ENCODE data around the gene SNX20. TPM values are rescaled to one million over a fixed set of nuclear protein-coding genes. Genes with fewer than 3 reads are reported as not detected.

Gene SNX20
- total and polyA plus RNA-seq, 2 of the 13 experiments (the other 11 are each of a cell fraction or from before 2014, with no cell fraction given): not detected

DNA sequence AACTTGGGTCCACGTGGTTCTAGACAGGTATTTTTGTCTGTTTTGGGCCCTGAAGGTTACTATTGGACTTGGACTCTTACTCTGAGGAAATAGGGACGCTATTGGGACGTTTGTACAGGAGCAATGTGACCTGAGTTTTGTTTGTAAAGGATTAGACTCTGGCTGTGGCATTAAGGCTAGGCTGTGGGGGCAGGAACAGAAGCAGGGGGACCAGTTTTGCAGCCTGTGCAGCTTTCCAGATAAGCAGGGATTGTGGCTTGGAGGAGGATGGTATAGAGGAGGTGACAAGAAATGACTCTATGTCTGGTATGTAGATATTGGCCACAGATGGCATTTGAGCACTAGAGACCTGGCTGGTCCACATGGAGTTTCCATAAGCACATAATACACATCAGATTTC is 25.1 kb upstream of the SNX20 start:
- H3K27ac ChIP-seq (ENCODE audit: extremely low read length, insufficient read depth, low read length): no peak overlapping the region
- 0% methylated on average over 3 of the region's 3 CpGs for WGBS (ENCODE audit: low lambda C conversion rate)
- no peak for ATAC-seq
- no TSS peak for BruUV-seq (replicated peaks)
- no peak overlapping the region for H3K4me3 ChIP-seq (replicated peaks in 1 of 3; ENCODE audit: insufficient read depth in 1 of 3, low read depth in 2 of 3, low read length in 3 of 3)
- ChIA-PET POLR2A (no interaction called here), CTCF (ENCODE audit: low intra/inter-chr PET ratio, low total read pairs) (no interaction called here)
- peaks cover 25% of the 10 kb centered on the region for H3K9me3 ChIP-seq (ENCODE audit: low read length)
- no peak overlapping the region for H3K4me2 ChIP-seq (ENCODE audit: low read depth, low read length)
- in situ Hi-C loops (cut with HindIII; ENCODE audit: extremely low pct_ligation_motif_present, low pct_unique_long_range_greater_than_20kb) (no loop called here), intact Hi-C loops (cut with micrococcal nuclease; ENCODE audit: unreplicated experiment) (no loop called here)
- no peaks in the 10 kb centered on the region for H3K36me3 ChIP-seq (replicated peaks in 1 of 2; ENCODE audit: control insufficient read depth in 1 of 2, insufficient read depth in 2 of 2, low read length in 2 of 2)
- no peaks in the 10 kb centered on the region for H3K79me2 ChIP-seq (ENCODE audit: insufficient read depth, low read length)
- DNase-seq (ENCODE audit: low spot score): no peak
- H4K20me1 ChIP-seq (ENCODE audit: insufficient read depth, low read length): no peaks in the 10 kb centered on the region
- H3K9ac ChIP-seq (ENCODE audit: insufficient read depth, low read depth, low read length): no peak overlapping the region
- no peaks in the 10 kb centered on the region for H3K4me1 ChIP-seq (ENCODE audit: insufficient read depth, low read length)
- TF ChIP-seq KMT2A (CRISPR knock-in tag; IDR thresholded peaks at IDR 0.05) (no peak), ZFP36 (IDR thresholded peaks at IDR 0.05; ENCODE audit: borderline replicate concordance, low read depth, low read length, partially characterized antibody) (no peak), ZNF598 (CRISPR knock-in tag; IDR thresholded peaks at IDR 0.05; ENCODE audit: borderline replicate concordance) (no peak), ZNF431 (CRISPR knock-in tag; IDR thresholded peaks at IDR 0.05; ENCODE audit: borderline replicate concordance, low read depth) (no peak), ZNF296 (CRISPR knock-in tag; conservative IDR thresholded peaks at IDR 0.05) (no peak), ZNF180 (CRISPR knock-in tag; IDR thresholded peaks at IDR 0.05; ENCODE audit: borderline replicate concordance, low read depth) (no peak), PRPF4 (IDR thresholded peaks at IDR 0.05; ENCODE audit: low read depth, low read length, poor library complexity, severe bottlenecking) (no peak), DPF2 (CRISPR knock-in tag; IDR thresholded peaks at IDR 0.05; ENCODE audit: borderline replicate concordance, low read depth) (no peak), CEBPB (IDR thresholded peaks at IDR 0.05; ENCODE audit: borderline replicate concordance, low read depth, low read length) (no peak), ZNF430 (CRISPR knock-in tag; IDR thresholded peaks at IDR 0.05) (no peak)
- H3K27me3 ChIP-seq (ENCODE audit: control insufficient read depth in 1 of 2, insufficient read depth in 2 of 2, low read length in 2 of 2): peaks cover 0 to 16% of the 10 kb centered on the region in 2 experiments; a peak in 2 of 5 replicates
- no peak for FAIRE-seq
- no peak overlapping the region for H2AFZ ChIP-seq (ENCODE audit: low read length)

All from HepG2 (cell line).